ENCODE data around the gene TGFB2. TPM values are rescaled to one million over a fixed set of nuclear protein-coding genes. Genes with fewer than 3 reads are reported as not detected.

TGFB2 gene
- total RNA-seq, 1 experiment from 2014 or later = not detected

- Histone ChIP-seq H3K9me3 (ENCODE audit: control insufficient read depth, low read depth, low read length) (no peaks in the 10 kb centered on the region), H2BK20ac (ENCODE audit: low read depth, low read length, poor library complexity, severe bottlenecking) (no peak overlapping the region), H3K9ac (ENCODE audit: extremely low read depth, insufficient read length, low read length) (no peak overlapping the region), H2BK5ac (ENCODE audit: insufficient read length, low read length) (no peak overlapping the region), H4K5ac (ENCODE audit: insufficient read length, low read depth, low read length) (no peak overlapping the region), H3K27me3 (ENCODE audit: insufficient read depth, low read length) (no peaks in the 10 kb centered on the region), H3K27ac (ENCODE audit: insufficient read length, low read depth, low read length) (no peak overlapping the region), H4K8ac (replicated peaks; ENCODE audit: insufficient read length, low read depth, low read length) (no peak overlapping the region), H2BK12ac (ENCODE audit: insufficient read length, low read depth, low read length) (no peak overlapping the region), H3K14ac (ENCODE audit: insufficient read depth, low read length) (no peak overlapping the region), H4K20me1 (ENCODE audit: control insufficient read depth, insufficient read depth, insufficient read length) (no peaks in the 10 kb centered on the region), H3K79me2 (ENCODE audit: insufficient read depth, low read length) (no peaks in the 10 kb centered on the region), H3K79me1 (ENCODE audit: insufficient read depth, low read depth, low read length, poor library complexity, severe bottlenecking) (no peaks in the 10 kb centered on the region), H2BK120ac (ENCODE audit: low read depth, low read length, poor library complexity, severe bottlenecking) (no peak overlapping the region), H3K23ac (ENCODE audit: insufficient read length, low read depth, low read length) (no peak overlapping the region), H3K4me1 (ENCODE audit: insufficient read depth, low read length) (peaks cover 10% of the 10 kb centered on the region; the same call in 1 of the 2 replicates), H3K18ac (ENCODE audit: insufficient read length, low read depth, low read length) (no peak overlapping the region), H3T11ph (ENCODE audit: low read length) (no peak overlapping the region), H3K56ac (ENCODE audit: insufficient read length, low read depth, low read length) (no peak overlapping the region), H2AFZ (ENCODE audit: low read length) (peak overlapping the region; percentile 71), H2BK15ac (ENCODE audit: low read depth, low read length) (no peak overlapping the region), H4K91ac (ENCODE audit: insufficient read length, low read depth, low read length) (no peak overlapping the region), H3K4ac (ENCODE audit: low read depth, low read length) (no peak overlapping the region), H3K23me2 (ENCODE audit: insufficient read length, low read depth, low read length, poor library complexity, severe bottlenecking) (no peaks in the 10 kb centered on the region), H3K4me2 (ENCODE audit: insufficient read depth, insufficient read length, low read length) (no peak overlapping the region), H2AK5ac (ENCODE audit: insufficient read length, low read length) (no peak overlapping the region)
- WGBS (ENCODE audit: extremely low coverage, insufficient read length, low lambda C conversion rate) = no CpG with 5 or more reads among the region's 14 CpGs
- no peaks in the 10 kb centered on the region for H3K36me3 Mint-ChIP-seq (ENCODE audit: insufficient read depth in 1 of 3, low read depth in 3 of 3)
- H3K4me3 Mint-ChIP-seq = no peak overlapping the region
- TF ChIP-seq CTCF (conservative IDR thresholded peaks at IDR 0.05) = no peak
- no peak for DNase-seq
- H3K27me3 Mint-ChIP-seq (ENCODE audit: low read depth) = no peaks in the 10 kb centered on the region
- H3K9me3 Mint-ChIP-seq = no peaks in the 10 kb centered on the region; a peak in 2 of 5 replicates
- H3K4me1 Mint-ChIP-seq = peaks cover 24 to 27% of the 10 kb centered on the region in 2 experiments
- peak overlapping the region in 2 of 3 experiments; percentile 27 to 63; a peak in 2 of 7 replicates for H3K27ac Mint-ChIP-seq
These were observed 118.3 kb downstream of the TGFB2 start for GRCh38 chr1:218463194-218464156.
